ENCODE data around the gene SHOC2.

- TF ChIP-seq, protein P1, sequence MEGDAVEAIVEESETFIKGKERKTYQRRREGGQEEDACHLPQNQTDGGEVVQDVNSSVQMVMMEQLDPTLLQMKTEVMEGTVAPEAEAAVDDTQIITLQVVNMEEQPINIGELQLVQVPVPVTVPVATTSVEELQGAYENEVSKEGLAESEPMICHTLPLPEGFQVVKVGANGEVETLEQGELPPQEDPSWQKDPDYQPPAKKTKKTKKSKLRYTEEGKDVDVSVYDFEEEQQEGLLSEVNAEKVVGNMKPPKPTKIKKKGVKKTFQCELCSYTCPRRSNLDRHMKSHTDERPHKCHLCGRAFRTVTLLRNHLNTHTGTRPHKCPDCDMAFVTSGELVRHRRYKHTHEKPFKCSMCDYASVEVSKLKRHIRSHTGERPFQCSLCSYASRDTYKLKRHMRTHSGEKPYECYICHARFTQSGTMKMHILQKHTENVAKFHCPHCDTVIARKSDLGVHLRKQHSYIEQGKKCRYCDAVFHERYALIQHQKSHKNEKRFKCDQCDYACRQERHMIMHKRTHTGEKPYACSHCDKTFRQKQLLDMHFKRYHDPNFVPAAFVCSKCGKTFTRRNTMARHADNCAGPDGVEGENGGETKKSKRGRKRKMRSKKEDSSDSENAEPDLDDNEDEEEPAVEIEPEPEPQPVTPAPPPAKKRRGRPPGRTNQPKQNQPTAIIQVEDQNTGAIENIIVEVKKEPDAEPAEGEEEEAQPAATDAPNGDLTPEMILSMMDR (IDR thresholded peaks at IDR 0.05; ENCODE audit: low read length), result no peak
- no peak for TF ChIP-seq EZH2 (IDR thresholded peaks at IDR 0.05; ENCODE audit: borderline replicate concordance, low read length)
Measured at GRCh38 chr10:110977662-110978061, 58.3 kb downstream of the SHOC2 start.

Data from OCI-LY1 (cell line).